H1 (cell line): ENCODE results near the gene MTX1. TPM values are rescaled to one million over a fixed set of nuclear protein-coding genes. Genes with fewer than 3 reads are reported as not detected.

Source experiments
- CBX5 ChIP-seq: fragments of 300-800, 300-1000 bp; sonication (generic); IDR thresholded peaks from 2 replicates; pipeline ENCODE4 v1.7.1; 2016; ENCODE audit warnings: antibody characterized with exemption, low read length, low read depth
- CTCF ChIP-seq, 3 experiments: IDR thresholded peaks; 1 replicate in 2 of 3; 2 replicates in 1 of 3; pipeline versions ENCODE4 v1.5.1 to v1.6.1; 2011; ENCODE audit warnings: low read length in 3 of 3, mild to moderate bottlenecking in 3 of 3, inconsistent platforms in 2 of 3, low read depth in 1 of 3, moderate library complexity in 1 of 3; ENCODE audit not compliant: insufficient read depth in 1 of 3; ENCODE audit errors: control extremely low read depth in 1 of 3
- EGR1 ChIP-seq: IDR thresholded peaks from 2 replicates; pipeline ENCODE4 v1.6.1; 2011; ENCODE audit warnings: low read depth, low read length, borderline replicate concordance
- GABPA ChIP-seq: IDR thresholded peaks from 2 replicates; pipeline ENCODE4 v1.6.1; 2011; ENCODE audit warnings: mild to moderate bottlenecking, low read length, moderate library complexity, borderline replicate concordance; ENCODE audit not compliant: insufficient read depth
- GTF2F1 ChIP-seq: IDR thresholded peaks from 2 replicates; pipeline ENCODE4 v1.6.1; 2012; ENCODE audit warnings: low read depth, low read length, improper control_type of control experiment, borderline replicate concordance
- HDAC6 ChIP-seq: IDR thresholded peaks from one replicate; pipeline ENCODE4 v1.7.1; 2012; ENCODE audit warnings: low read depth, mild to moderate bottlenecking, inconsistent platforms, low read length, moderate library complexity
- MAFK ChIP-seq: IDR thresholded peaks from 2 replicates; pipeline ENCODE4 v1.6.1; 2012; ENCODE audit warnings: low read depth, mild to moderate bottlenecking, improper control_type of control experiment, low read length
- SAP30 ChIP-seq: fragments of 300-600 bp; sonication (generic); IDR thresholded peaks from 2 replicates; pipeline ENCODE4 v1.7.1; 2012; ENCODE audit warnings: low read length, moderate library complexity, mild to moderate bottlenecking, inconsistent platforms; ENCODE audit not compliant: insufficient read depth, insufficient replicate concordance
- TBP ChIP-seq: IDR thresholded peaks from 2 replicates; pipeline ENCODE4 v1.6.1; 2011; ENCODE audit warnings: low read depth, low read length, improper control_type of control experiment
- TEAD4 ChIP-seq: IDR thresholded peaks from 2 replicates; pipeline ENCODE4 v1.6.1; 2012; ENCODE audit warnings: low read depth, low read length, inconsistent platforms, mixed read lengths
- polyA plus RNA-seq, 7 experiments: library from polyadenylated mRNA; depleted of rRNA in 3 of 7; stranded (reverse) in 5 of 7; unstranded in 2 of 7; fragments of >200 nt in 5 of 7; fragments of 200-250 nt in 2 of 7; gene quantifications; 1 replicate in 5 of 7; 2 replicates in 1 of 7; 4 replicates in 1 of 7; pipeline versions ENCODE4 v1.2.1 to v1.2.3, GENCODE V29; 2011 to 2013; ENCODE audit warnings: missing spikeins in 2 of 7, mixed read lengths in 2 of 7
- total RNA-seq: library from RNA; stranded (reverse); fragmentation: NEBNext Ultra II Directional; extraction: Animal tissue kit (Norgen Biotek cat#: 25700); gene quantifications from 2 replicates; pipeline ENCODE4 v1.2.1, GENCODE V29; 2021

MTX1 gene
- total and polyA plus RNA-seq, 2 of the 8 experiments (the other 6 are each of a cell fraction or from before 2014, with no cell fraction given), result 47.9 to 131 TPM

- TF ChIP-seq TBP, result peak; percentile 73
- TF ChIP-seq CBX5, result no peak
- peak in 2 of 3 experiments; percentile 14 to 17; a peak in 2 of 4 replicates for TF ChIP-seq CTCF (IDR thresholded peaks at IDR 0.05; ENCODE audit: control extremely low read depth in 1 of 3, insufficient read depth in 1 of 3, low read depth in 1 of 3, low read length in 3 of 3)
- TF ChIP-seq MAFK, result no peak
- TF ChIP-seq TEAD4, result no peak
- no peak for TF ChIP-seq GABPA
- no peak for TF ChIP-seq GTF2F1
- TF ChIP-seq EGR1, result peak; percentile 80; the same call in 1 of the 2 replicates
- TF ChIP-seq SAP30, result no peak
- no peak for TF ChIP-seq HDAC6
Measured at GRCh38 chr1:155227261-155228095, 19.0 kb downstream of the MTX1 start (continued).
